HG02981 (cell line): ENCODE data around the gene LYST.
"Not testable (repeated sequence)": the region's sequence is repeated elsewhere in the genome, so short reads cannot be mapped to it uniquely, and the experiment has no call there.

Source experiments
- ATAC-seq: cut with Tn5 transposase; IDR thresholded peaks from one replicate; pipeline ENCODE4 v1.9.1; 2021; ENCODE audit warnings: mild to moderate bottlenecking, moderate library complexity; ENCODE audit not compliant: unreplicated experiment

LYST gene

GRCh38 chr1:235866205-235866912 lies at the start of gene LYST:
LYST (minus strand) TSS chr1:235866906; CDS start chr1:235830417, 36,489 bp downstream.
- ATAC-seq: peak; percentile 38

GRCh38 chr1:235915489-235915888 lies 48.8 kb upstream of the LYST start:
- not testable (repeated sequence) for ATAC-seq

GRCh38 chr1:235913311-235913710 lies 46.6 kb upstream of the LYST start:
- ATAC-seq: no peak

GRCh38 chr1:235911876-235912275 lies 45.2 kb upstream of the LYST start:
- no peak for ATAC-seq

- no peak for ATAC-seq
Measured at GRCh38 chr1:235911300-235911662, 44.6 kb upstream of the LYST start.

- no peak for ATAC-seq
Measured at GRCh38 chr1:235910357-235911299, 43.9 kb upstream of the LYST start.

GRCh38 chr1:235908742-235909520 lies 42.2 kb upstream of the LYST start:
- ATAC-seq: no peak

GRCh38 chr1:235907897-235908240 lies 41.2 kb upstream of the LYST start:
- no peak for ATAC-seq

- no peak for ATAC-seq
Measured at GRCh38 chr1:235907187-235907896, 40.6 kb upstream of the LYST start.

GRCh38 chr1:235906436-235906835 lies 39.7 kb upstream of the LYST start:
- no peak for ATAC-seq

- not testable (repeated sequence) for ATAC-seq
Measured at GRCh38 chr1:235903809-235904208, 37.1 kb upstream of the LYST start.

- ATAC-seq: no peak
Measured at GRCh38 chr1:235902677-235903542, 36.2 kb upstream of the LYST start.

GRCh38 chr1:235901461-235901860 lies 34.8 kb upstream of the LYST start:
- no peak for ATAC-seq

GRCh38 chr1:235898126-235898525 lies 31.4 kb upstream of the LYST start:
- no peak for ATAC-seq

- no peak for ATAC-seq
Measured at GRCh38 chr1:235893840-235894239, 27.1 kb upstream of the LYST start.

GRCh38 chr1:235892734-235893413 lies 26.2 kb upstream of the LYST start:
- no peak for ATAC-seq

- ATAC-seq: peak; percentile 36
Measured at GRCh38 chr1:235892202-235892601, 25.5 kb upstream of the LYST start.

- ATAC-seq: peak; percentile 68
Measured at GRCh38 chr1:235888119-235888643, 21.5 kb upstream of the LYST start.

- ATAC-seq: peak; percentile 25
Measured at GRCh38 chr1:235887676-235888075, 21.0 kb upstream of the LYST start.
